ENCODE measurements around the gene ACOT11. TPM values are rescaled to one million over a fixed set of nuclear protein-coding genes. Genes with fewer than 3 reads are reported as not detected.

ACOT11 gene
- total RNA-seq = 0.40 and 1.3 TPM in 2 replicates

DNA sequence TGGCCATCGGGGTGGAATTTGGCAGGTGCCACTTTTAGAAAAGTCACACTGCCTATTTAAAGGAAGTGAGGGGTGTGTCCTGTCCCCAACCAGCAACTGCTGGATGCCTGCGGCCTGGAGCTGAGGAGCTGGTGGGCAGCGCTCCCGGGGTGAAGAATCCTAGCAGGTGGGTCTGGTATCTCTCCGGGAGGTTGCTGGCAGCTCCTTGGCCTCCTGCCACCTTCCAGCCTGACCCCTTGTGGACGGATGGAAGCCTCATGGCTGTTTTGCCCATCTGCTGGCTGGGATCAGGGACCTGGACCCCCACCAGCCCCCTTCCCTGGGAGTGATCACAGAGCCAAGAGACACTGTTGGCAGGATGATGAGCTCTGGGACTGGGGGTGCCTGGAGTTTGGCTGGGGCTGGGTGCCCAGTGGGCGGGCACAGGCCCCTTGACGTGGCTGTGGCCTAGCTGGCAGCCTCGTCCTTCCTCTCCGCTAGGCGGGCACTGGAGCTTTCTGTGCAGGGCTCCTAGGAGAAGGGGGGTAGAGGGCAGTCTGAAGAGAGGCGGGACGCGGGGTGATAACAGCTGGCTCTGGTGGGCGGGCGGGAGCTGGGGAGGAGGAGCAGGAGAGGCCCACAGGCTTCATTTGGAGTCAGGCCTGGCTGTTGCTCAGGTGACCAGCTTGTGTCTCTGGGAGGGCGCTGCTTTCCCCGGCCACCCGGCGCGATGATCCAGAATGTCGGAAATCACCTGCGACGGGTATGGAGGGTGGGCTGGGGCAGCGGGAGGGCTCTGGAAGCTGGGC lies at the start of gene ACOT11:
Gene ACOT11, plus strand, starts transcription at position 628 of the 788 bp plus-strand sequence. Its CDS starts 82 bp downstream, at position 710.

DNA sequence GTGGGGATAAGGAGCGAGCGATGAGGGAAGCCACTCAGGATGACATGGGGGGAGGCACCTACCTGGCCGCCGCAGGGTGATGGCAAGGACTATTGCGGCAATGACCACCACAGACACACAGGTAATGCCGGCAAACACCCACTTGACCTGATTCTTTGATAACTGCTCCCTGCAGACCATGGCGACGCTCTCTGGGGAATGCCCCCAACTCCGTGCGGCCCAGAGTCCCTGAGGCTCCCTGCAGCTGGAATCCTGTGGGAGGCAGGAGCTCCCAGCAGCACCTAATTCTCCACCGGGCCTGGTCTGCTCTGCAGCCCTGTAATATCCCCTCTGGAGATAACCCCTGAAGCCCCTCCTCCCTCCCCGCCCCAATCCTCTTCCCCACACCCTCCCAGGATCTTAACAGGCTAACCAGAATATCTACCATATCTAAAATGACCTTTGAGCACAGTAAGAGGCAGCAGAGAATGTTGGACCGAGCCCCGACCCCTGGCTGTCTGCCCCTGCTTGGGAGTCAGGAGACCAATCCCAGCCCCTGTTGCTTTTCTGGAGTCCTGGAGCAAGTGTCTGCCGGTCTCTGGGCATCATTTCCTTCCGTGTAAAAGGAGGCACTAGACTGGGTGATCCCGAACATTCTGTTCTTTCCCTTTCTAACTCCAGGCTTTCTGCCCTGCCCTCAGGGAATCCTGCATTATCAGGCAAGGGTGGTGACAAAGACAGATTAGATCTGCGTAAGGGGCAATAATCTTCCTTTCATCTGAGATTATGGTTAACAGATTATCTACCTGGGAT lies 75.4 kb downstream of the ACOT11 start, which contains the start of gene FAM151A:
Gene FAM151A, minus strand, starts transcription at position 310 of the 792 bp plus-strand sequence. Its CDS starts 130 bp downstream, at position 180.

DNA sequence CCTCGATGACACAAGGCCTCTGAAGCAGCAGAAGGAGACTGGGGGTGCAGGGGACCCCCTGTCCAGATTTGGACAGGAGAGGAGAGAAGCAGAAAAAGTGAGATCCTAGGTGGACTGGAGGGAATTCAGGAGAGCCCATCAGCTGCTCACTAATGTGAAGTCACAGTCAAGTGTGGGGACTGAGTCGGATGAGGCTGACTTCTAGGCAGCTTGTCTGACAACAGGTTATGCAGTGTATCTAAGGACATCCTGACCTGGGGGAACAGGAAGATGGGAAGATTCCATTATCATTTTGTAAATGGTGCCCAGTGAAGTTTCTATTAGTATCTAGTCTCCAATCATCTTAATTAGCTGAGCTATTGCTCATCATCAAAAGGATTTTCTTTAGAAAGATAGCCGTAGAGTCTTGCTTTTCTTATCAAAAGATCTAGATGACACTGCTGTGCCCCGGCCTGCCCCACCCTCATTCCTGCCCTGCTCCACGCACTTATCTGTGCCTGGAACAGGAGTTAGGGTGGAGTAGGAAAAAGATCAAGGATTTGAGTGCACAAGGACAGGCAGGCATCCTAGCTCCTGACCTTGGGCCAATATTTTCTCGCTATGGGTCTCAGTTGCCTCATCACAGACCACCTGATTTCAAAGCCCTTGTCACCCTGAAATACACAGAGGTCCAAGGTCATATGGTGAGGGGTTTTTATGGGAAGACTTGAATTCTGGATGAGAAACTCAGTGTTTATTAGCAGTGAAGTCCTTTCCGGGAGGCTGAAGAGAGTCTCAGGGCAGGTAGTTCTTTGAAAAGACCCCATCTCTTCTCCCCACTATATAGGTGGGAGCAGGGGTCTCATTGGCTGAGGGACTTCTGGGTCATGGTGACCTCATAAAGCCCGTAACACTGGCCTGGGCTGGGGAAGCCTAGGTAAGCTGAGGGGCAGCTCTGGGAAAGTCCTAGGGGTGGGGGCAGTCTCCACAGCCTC lies 93.1 kb downstream of the ACOT11 start, which contains the start of gene MROH7:
Gene MROH7, plus strand, starts transcription at position 924 of the 974 bp plus-strand sequence. CDS start 11,141 bp downstream, outside the sequence.

Other genes with a start within 250 kb of the ACOT11 start
- 23.9 and 33.8 TPM in 2 replicates for gene SSBP3, start 141.8 kb upstream of the ACOT11 start, total RNA-seq
- gene FAM151A, start 75.3 kb downstream of the ACOT11 start, total RNA-seq = not detected in 2 replicates
- 0.16 TPM in 1 of 2 replicates, not detected in the other for gene MROH7, start 93.6 kb downstream of the ACOT11 start, total RNA-seq
- 15.2 and 23.4 TPM in 2 replicates for gene TTC4, start 167.6 kb downstream of the ACOT11 start, total RNA-seq
- 4.8 and 6.7 TPM in 2 replicates for gene PARS2, start 216.3 kb downstream of the ACOT11 start, total RNA-seq

All from epithelial cell of alveolus of lung (primary cell).